D341Med (cell line): ENCODE results near the gene RAPGEF4.
"Not testable (repeated sequence)": the region's sequence is repeated elsewhere in the genome, so short reads cannot be mapped to it uniquely, and the experiment has no call there.

Experiments
- DNase-seq: peaks from one replicate; pipeline ENCODE4 v3.0.0; 2012; ENCODE audit warnings: low spot score

The RAPGEF4 gene

GRCh38 chr2:173037245-173038120, 301.8 kb downstream of the RAPGEF4 start:
- DNase-seq = no peak

GRCh38 chr2:173038257-173038656, 302.6 kb downstream of the RAPGEF4 start:
- DNase-seq = not testable (repeated sequence)

GRCh38 chr2:173040729-173041128, 305.1 kb downstream of the RAPGEF4 start:
- DNase-seq = no peak

GRCh38 chr2:173043476-173043875, 307.8 kb downstream of the RAPGEF4 start:
- no peak for DNase-seq

- DNase-seq = no peak
These were observed 308.4 kb downstream of the RAPGEF4 start for GRCh38 chr2:173043897-173044519.

GRCh38 chr2:173044686-173045085, 309.0 kb downstream of the RAPGEF4 start:
- no peak for DNase-seq

- DNase-seq = no peak
These were observed 309.5 kb downstream of the RAPGEF4 start for GRCh38 chr2:173045181-173045580.

- no peak for DNase-seq
These were observed 312.9 kb downstream of the RAPGEF4 start for GRCh38 chr2:173048522-173048896.

- no peak for DNase-seq
These were observed 313.4 kb downstream of the RAPGEF4 start for GRCh38 chr2:173048897-173049661.

GRCh38 chr2:173049831-173050230, 314.2 kb downstream of the RAPGEF4 start:
- DNase-seq = no peak

GRCh38 chr2:173050684-173051083, 315.0 kb downstream of the RAPGEF4 start:
- DNase-seq = no peak

- no peak for DNase-seq
These were observed 316.0 kb downstream of the RAPGEF4 start for GRCh38 chr2:173051463-173052215.

GRCh38 chr2:173053043-173053699, 317.5 kb downstream of the RAPGEF4 start:
- DNase-seq = no peak

GRCh38 chr2:173054466-173054865, 318.8 kb downstream of the RAPGEF4 start:
- no peak for DNase-seq

- DNase-seq = no peak
These were observed 321.2 kb downstream of the RAPGEF4 start for GRCh38 chr2:173056705-173057364.

GRCh38 chr2:173058097-173058496, 322.5 kb downstream of the RAPGEF4 start:
- DNase-seq = no peak

- no peak for DNase-seq
These were observed 323.0 kb downstream of the RAPGEF4 start for GRCh38 chr2:173058673-173059072.

- DNase-seq = no peak
These were observed 323.6 kb downstream of the RAPGEF4 start for GRCh38 chr2:173059292-173059691.

GRCh38 chr2:173059971-173060461, 324.4 kb downstream of the RAPGEF4 start:
- no peak for DNase-seq

GRCh38 chr2:173062801-173063200, 327.2 kb downstream of the RAPGEF4 start:
- no peak for DNase-seq
